Measurements from ENCODE around the gene IL17RD.

- TF ChIP-seq CTCF (conservative IDR thresholded peaks at IDR 0.05), result no peak
- no peak for TF ChIP-seq EZH2 (IDR thresholded peaks at IDR 0.05; ENCODE audit: low read depth)
Measured at GRCh38 chr3:57145852-57146251, 19.3 kb downstream of the IL17RD start.
